CMK (cell line): Measurements from ENCODE around the gene ADCY1.

ENCODE experiments used
- DNase-seq: peaks from one replicate; pipeline ENCODE4 v3.0.0-alpha.2; 2010; ENCODE audit warnings: low read depth

Gene ADCY1

GRCh38 chr7:45677311-45677900 lies 103.2 kb downstream of the ADCY1 start:
- DNase-seq, result no peak

DNA sequence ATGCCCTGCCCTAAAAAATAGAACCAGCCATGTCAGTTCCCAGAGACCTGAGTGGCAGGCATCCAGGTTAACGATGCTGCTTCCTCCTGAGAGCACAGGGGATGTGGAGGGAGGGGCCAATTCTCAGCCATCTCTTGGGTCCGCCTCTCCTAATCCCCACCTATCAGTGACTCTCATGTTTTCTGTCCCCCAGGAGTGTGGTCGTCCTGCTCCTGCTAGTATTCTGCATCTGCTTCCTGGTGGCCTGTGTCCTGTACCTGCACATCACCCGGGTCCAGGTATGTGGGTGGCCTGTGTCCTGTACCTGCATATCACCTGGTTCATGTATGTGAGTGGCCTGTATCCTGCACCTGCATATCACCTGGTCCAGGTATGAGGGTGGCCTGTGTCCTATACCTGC lies 105.3 kb downstream of the ADCY1 start:
- no peak for DNase-seq

GRCh38 chr7:45680776-45681175 lies 106.6 kb downstream of the ADCY1 start:
- DNase-seq, result no peak

- DNase-seq, result no peak
Observed at GRCh38 chr7:45681596-45682357, 107.6 kb downstream of the ADCY1 start.

- no peak for DNase-seq
Observed at GRCh38 chr7:45682358-45682735, 108.2 kb downstream of the ADCY1 start.

DNA sequence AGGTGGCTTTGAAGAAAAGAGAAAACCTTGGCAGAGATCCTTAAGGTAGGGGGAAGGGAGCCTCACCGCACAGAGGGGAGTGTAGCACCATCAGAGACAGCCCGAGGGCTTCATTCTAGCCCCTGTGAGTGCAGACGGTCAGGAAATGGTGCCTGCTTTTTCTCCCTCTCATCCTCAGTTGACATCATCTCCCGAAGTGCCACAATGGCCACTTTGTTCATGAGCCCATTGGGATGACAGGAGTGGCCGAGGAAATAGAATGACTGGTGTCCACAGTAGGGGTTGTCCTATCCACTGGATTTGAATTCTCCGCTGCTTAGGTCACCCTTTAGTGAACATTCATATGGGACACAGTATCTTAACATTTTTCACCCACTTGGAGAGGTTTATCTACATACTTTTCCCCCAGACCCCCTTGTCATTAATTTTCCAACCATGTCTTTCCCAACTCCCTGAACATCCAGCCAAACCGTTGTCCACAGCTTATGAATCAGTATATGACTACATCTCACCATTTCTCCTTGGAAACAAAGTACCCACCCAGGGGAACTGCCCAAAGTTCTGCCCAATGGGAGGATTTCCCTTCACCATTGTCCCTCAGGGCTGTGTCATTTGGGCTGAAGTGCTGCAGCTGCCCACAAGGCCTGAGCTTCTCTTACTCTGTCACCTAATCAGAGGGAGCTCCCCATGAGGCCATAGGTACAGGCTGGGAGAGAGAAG lies 108.8 kb downstream of the ADCY1 start:
- DNase-seq, result no peak

DNA sequence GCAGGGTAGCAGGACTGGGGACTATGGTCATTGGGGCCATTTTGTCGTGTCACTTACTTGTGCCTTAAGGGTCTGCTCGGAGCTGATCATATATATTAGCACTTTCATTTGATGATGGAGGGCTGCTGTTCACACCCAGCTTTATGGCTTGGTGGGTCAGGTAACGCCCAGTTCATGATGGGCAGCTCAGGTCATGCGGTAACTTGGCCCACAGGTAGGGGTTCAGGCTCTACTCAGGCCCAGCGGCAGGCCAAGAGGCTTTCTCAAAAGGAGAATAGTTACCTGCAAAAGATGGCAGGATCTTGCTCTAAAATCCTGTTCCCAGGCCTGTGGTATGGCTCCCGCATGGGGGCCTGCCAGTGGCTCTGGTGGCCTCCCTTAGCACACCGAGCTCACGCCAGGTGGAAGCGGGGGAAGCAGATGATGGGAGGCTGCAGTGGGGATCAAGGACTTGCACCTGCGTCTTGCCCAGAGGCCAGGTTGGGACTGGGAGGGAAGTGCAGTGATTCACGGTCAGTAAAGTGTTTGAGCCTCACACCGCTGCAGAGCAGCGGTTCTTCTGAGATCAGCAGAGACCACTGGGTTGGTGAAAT lies 109.5 kb downstream of the ADCY1 start:
- DNase-seq, result no peak

DNA sequence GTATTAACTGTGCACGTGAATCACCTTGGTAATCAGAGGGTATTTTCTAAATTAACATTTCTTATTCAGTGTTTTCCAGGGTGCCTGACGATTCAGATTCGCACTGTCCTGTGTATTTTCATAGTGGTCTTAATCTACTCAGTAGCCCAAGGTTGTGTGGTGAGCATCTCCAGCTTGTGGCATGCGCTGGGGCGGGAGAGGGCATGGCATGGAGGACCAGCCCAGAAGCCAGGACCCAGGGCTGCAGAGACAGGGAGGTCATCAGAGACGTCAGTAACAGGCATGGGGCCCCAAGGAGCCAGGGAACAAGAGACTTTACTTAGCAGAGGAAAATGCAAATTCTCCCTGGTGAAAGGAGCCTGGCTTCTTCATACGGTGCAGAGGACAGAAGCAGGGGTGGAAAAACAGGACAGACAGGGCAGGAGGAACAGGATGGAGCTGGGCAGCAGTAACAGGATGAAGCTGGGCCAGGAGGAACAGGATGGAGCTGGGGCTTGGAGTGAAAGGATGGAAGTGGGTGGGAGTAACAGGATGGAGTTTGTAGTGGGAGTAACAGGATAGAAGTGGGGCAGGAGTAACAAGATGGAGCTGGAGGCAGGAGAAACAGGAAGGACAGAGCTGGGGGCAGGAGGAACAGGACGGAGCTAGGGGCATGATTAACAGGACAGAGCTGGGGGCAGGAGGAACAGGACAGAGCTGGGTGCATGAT lies 110.9 kb downstream of the ADCY1 start:
- DNase-seq, result no peak

DNA sequence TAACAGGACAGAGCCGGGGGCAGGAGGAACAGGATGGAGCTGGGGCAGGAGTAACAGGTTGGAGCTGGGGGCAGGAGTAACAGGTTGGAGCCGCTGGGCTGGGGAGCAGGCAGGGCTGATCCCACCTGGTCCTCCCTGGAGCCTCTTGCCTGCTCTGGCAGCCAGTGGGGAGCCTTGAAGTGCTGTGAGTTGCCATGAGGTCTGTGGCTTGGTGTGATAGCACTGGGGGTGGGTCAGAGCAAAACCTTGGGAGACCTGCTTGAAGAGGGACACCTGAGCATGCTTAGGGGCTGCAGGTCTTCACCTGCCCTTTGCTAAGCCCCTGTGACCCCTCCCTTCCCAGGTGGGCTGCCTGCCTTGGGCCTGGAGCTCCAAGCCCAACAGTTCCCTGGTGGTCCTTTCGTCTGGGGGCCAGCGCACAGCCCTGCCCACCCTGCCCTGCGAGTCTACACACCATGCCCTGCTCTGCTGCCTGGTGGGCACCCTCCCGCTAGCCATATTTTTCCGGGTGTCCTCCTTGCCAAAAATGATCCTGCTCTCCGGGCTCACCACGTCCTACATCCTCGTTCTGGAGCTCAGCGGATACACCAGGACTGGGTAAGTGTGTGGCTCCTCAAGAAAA lies 111.6 kb downstream of the ADCY1 start:
- DNase-seq, result no peak

GRCh38 chr7:45686441-45687184 lies 112.4 kb downstream of the ADCY1 start:
- no peak for DNase-seq

DNA sequence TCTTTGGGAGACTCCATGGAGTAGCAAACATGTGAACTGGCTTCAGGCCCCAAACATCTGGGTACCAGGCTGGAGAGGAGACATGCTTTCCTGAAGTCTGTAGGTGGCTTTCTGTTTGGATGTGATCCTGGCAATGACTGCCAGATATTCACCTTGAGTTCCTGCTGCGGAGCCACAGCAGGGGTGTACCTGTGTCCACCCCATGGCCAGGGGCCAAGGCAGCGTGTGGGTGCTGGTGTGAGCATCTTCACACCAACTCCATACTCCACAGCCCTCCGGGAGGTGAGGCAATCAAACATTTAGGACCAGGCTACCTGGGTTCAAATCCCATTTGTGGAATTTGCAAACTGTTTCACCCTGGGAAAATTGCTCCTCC lies 113.0 kb downstream of the ADCY1 start:
- no peak for DNase-seq

DNA sequence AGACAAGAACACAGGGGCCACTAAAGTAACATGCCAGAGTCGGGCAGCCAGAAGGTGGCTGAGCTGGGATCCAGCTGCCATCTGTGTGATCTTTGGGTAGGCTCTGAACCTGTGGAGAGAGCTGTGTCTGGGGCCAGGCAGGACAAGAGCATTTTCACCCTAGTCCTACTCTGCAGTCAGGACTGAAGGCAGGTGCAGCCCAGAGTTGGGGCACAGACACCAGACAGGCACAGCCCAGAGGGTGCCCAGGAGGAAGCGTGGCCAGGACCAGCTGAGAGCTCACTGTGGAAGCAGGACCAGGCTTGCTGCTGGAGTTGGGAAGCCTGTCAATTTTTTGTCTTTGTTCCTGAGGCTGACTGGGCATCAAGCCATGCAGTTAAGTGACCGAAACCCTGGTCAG lies 113.6 kb downstream of the ADCY1 start:
- DNase-seq, result no peak

DNA sequence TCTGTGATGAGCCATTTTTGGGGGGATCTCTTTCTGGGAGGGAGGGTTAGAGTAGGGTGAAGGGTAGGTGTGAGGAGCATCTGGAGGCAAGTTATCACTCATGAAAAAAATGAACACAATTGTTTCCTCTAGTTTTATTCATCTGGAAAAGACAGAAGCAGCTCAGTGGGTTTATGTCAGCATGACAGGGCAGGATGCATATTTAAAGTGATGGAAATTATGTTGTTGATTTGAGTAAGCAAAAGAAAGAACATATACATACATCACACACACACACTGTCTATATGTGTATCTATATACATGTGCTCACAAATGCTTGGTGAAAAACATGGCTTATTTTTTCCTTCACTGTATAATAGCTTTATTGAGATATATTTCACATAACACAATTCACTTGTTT lies 114.2 kb downstream of the ADCY1 start:
- DNase-seq, result no peak

GRCh38 chr7:45689011-45689796 lies 115.0 kb downstream of the ADCY1 start:
- DNase-seq, result peak; percentile 45

- no peak for DNase-seq
Observed at GRCh38 chr7:45689797-45690761, 115.9 kb downstream of the ADCY1 start.

DNA sequence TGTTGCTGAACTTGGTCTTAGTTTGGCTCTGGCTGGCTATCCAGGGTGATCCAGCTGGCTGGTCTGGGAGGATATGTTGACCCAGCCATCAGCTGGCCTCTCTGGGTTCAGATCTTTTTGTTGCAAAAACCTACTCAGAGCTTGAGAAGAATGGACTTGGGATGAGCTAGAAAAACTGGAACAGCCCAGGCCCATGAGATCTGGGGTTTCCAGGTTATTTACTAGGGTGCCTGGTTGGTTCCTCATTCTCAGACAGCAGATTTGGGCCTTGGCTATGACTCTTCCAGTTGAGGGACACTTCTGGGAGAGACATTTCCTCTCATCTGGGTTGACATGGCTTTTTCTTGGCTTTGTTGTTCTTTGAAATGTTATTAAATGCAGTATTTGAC lies 116.6 kb downstream of the ADCY1 start:
- no peak for DNase-seq

DNA sequence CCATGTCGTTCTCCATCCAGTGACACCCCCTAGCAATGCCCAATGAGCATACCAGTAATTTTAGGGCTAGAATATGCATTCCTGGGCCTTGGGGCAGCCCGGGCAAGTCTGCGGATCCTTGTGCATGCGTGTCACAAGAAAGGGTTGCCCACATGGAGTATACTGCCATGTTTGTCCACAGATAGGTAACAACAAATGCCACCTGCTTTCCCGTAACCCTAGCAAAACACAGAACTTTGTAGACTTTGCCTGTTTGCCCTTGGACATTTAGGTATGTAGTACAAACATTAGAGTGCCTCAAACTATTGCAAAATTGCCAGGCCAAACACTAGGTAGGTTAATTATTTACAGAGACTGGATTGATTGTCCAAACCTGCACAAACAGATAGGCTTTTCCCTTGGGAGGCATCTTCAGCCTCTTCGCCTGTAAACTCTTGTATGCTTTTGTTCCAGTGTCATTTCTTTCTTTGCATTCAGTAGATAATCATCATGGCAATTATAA lies 117.0 kb downstream of the ADCY1 start:
- DNase-seq, result no peak

- no peak for DNase-seq
Observed at GRCh38 chr7:45692031-45692430, 117.9 kb downstream of the ADCY1 start.
